ENCODE results near the gene NCOA7. TPM values are rescaled to one million over a fixed set of nuclear protein-coding genes. Genes with fewer than 3 reads are reported as not detected.

NCOA7 gene
- total and polyA plus RNA-seq, 2 of the 8 experiments (the other 6 are each of a cell fraction or from before 2014, with no cell fraction given), result 2.6 to 10.7 TPM

- Histone ChIP-seq H3K27ac (ENCODE audit: low read depth, low read length) (no peak overlapping the region), H3K23ac (ENCODE audit: insufficient read length) (no peak overlapping the region), H2AK5ac (ENCODE audit: low read depth, low read length) (no peak overlapping the region), H4K8ac (ENCODE audit: extremely low read depth, insufficient read depth, low read length) (peak overlapping the region; percentile 92; the same call in 1 of the 2 replicates), H3K4me2 (ENCODE audit: insufficient read depth in 1 of 2, low read depth in 2 of 2, low read length in 2 of 2) (peak overlapping the region; percentile 42 to 74), H2BK20ac (ENCODE audit: low read length) (no peak overlapping the region), H3K14ac (ENCODE audit: insufficient read length) (no peak overlapping the region), H4K91ac (replicated peaks; ENCODE audit: insufficient read length, low read length) (no peak overlapping the region), H3K36me3 (ENCODE audit: control insufficient read depth in 2 of 4, insufficient read depth in 4 of 4, low read length in 3 of 4) (no peaks in the 10 kb centered on the region), H3K56ac (replicated peaks; ENCODE audit: insufficient read length, low read depth, low read length) (no peak overlapping the region), H3K18ac (ENCODE audit: extremely low read depth, low read length) (no peak overlapping the region; the same call in 1 of the 2 replicates), H3K9ac (replicated peaks in 1 of 4; ENCODE audit: extremely low read depth in 1 of 4, low read depth in 3 of 4, low read length in 3 of 4) (peak overlapping the region; percentile 0 to 87 (median 75); a peak in 6 of 7 replicates), H2AFZ (ENCODE audit: low read length) (peak overlapping the region; percentile 43; the same call in 1 of the 2 replicates), H3K4me1 (replicated peaks in 1 of 4; ENCODE audit: control insufficient read depth in 3 of 4, insufficient read depth in 4 of 4, low read length in 3 of 4) (peaks cover 0 to 9% (median 5%) of the 10 kb centered on the region in 4 experiments; a peak in 4 of 7 replicates), H3K4me3 (ENCODE audit: extremely low read depth in 1 of 4, insufficient read depth in 2 of 4, low read depth in 3 of 4, low read length in 4 of 4) (peak overlapping the region; percentile 47 to 94 (median 90)), H3K4ac (replicated peaks; ENCODE audit: insufficient read length, low read depth, low read length) (no peak overlapping the region), H4K20me1 (replicated peaks in 1 of 2; ENCODE audit: control insufficient read depth in 1 of 2, insufficient read depth in 2 of 2, low read length in 2 of 2) (no peaks in the 10 kb centered on the region), H3K27me3 (replicated peaks in 1 of 4; ENCODE audit: control insufficient read depth in 3 of 4, extremely low read depth in 1 of 4, insufficient read depth in 3 of 4, low read length in 3 of 4) (no peaks in the 10 kb centered on the region), H3K79me1 (ENCODE audit: low read depth, low read length) (no peaks in the 10 kb centered on the region), H2BK5ac (ENCODE audit: low read depth, low read length) (no peak overlapping the region), H2BK12ac (ENCODE audit: low read depth, low read length) (no peak overlapping the region), H2BK15ac (ENCODE audit: low read length) (no peak overlapping the region), H3K23me2 (ENCODE audit: low read depth, low read length) (no peaks in the 10 kb centered on the region; the same call in 1 of the 2 replicates), H3K79me2 (ENCODE audit: control insufficient read depth in 1 of 2, insufficient read depth in 2 of 2, low read length in 2 of 2) (peaks cover 0 to 11% of the 10 kb centered on the region in 2 experiments; a peak in 1 of 4 replicates), H2BK120ac (replicated peaks; ENCODE audit: low read depth, low read length) (no peak overlapping the region), H3K9me3 (ENCODE audit: insufficient read depth in 2 of 2, low read depth in 1 of 2, low read length in 1 of 2) (no peaks in the 10 kb centered on the region), H4K5ac (ENCODE audit: insufficient read length, low read depth, low read length) (no peak overlapping the region)
- ChIA-PET POLR2A (ENCODE audit: partially characterized antibody) (interaction anchor here (1.0 to 1.4 kb wide), 3 partner anchors 29 to 167 kb away, joined by 3 to 6 read pairs (median 3); partner anchors contain the start of genes NCOA7 and TRMT11), CTCF (ENCODE audit: partially characterized antibody) (interaction anchor here (0.5 to 7.3 kb wide), 24 partner anchors 8 to 646 kb away, joined by 3 to 77 read pairs (median 5); partner anchors contain the start of gene NCOA7)
- WGBS, 2 experiments (ENCODE audit: extremely low coverage in 1 of 2, insufficient coverage in 1 of 2, insufficient read length in 1 of 2, insufficient replicate concordance in 2 of 2, low coverage in 1 of 2, low lambda C conversion rate in 2 of 2, missing lambda C conversion rate in 1 of 2), result 32% methylated on average over 3 of the region's 3 CpGs; no CpG with 5 or more reads in 1 of the 2 experiments
- FAIRE-seq (no peak), DNase-seq (ENCODE audit: low read depth in 1 of 2, low spot score in 2 of 2) (no peak)
- no peak for TF ChIP-seq TEAD4 (IDR thresholded peaks at IDR 0.05; ENCODE audit: low read depth, low read length)
- TF ChIP-seq SIN3A (conservative IDR thresholded peaks at IDR 0.05 in 1 of 2, IDR thresholded peaks at IDR 0.05 in 1 of 2; ENCODE audit: low read depth in 1 of 2, low read length in 2 of 2), result peak; percentile 86; a peak in 2 of 4 replicates
- TF ChIP-seq PHF8 (conservative IDR thresholded peaks at IDR 0.05; ENCODE audit: low read depth, low read length), result no peak
- TF ChIP-seq SIX5 (IDR thresholded peaks at IDR 0.05; ENCODE audit: low read depth, low read length), result no peak
- TF ChIP-seq RAD21 (IDR thresholded peaks at IDR 0.05 in 1 of 2, conservative IDR thresholded peaks at IDR 0.05 in 1 of 2; ENCODE audit: low read depth in 2 of 2, low read length in 2 of 2), result no peak
- TF ChIP-seq JUN (IDR thresholded peaks at IDR 0.05; ENCODE audit: low read depth, low read length), result no peak
- no peak for TF ChIP-seq RNF2 (IDR thresholded peaks at IDR 0.05; ENCODE audit: borderline replicate concordance, low read depth, low read length, missing control alignments, poor library complexity, severe bottlenecking)
- TF ChIP-seq SAP30 (IDR thresholded peaks at IDR 0.05; ENCODE audit: insufficient read depth, insufficient replicate concordance, low read length), result peak; percentile 88
Measured at GRCh38 chr6:125957391-125957693, 166.6 kb downstream of the NCOA7 start.
